H1 (cell line): ENCODE measurements around the gene BEST2. TPM values are rescaled to one million over a fixed set of nuclear protein-coding genes. Genes with fewer than 3 reads are reported as not detected.
"Not testable (repeated sequence)": the region's sequence is repeated elsewhere in the genome, so short reads cannot be mapped to it uniquely, and the experiment has no call there.

Source experiments
- CTCF ChIA-PET: fragments of 300-600 bp; sonication (Branson Sonifier 250); formaldehyde crosslinking; loops from one replicate; lab custom pipeline; 2021; ENCODE audit not compliant: partially characterized antibody; lab: Charles Lee
- POLR2A ChIA-PET: fragments of 300-600 bp; sonication (Branson Sonifier 250); formaldehyde crosslinking; loops from one replicate; lab custom pipeline; 2021; ENCODE audit warnings: inconsistent platforms; ENCODE audit not compliant: partially characterized antibody; lab: Charles Lee
- DNase-seq, 2 experiments: peaks; one replicate each; pipeline versions ENCODE4 v3.0.0 to v3.0.0-alpha.2; 2010 to 2022; ENCODE audit warnings: low spot score in 2 of 2, low read depth in 1 of 2, mixed read lengths in 1 of 2
- FAIRE-seq: peaks from 2 replicates; lab custom pipeline; 2011; peaks lifted over from hg19 to GRCh38; lab: Jason Lieb, UNC
- H2AFZ ChIP-seq: 2 replicates; pipeline ENCODE4 v1.8.1; 2012; ENCODE audit warnings: low read length, inconsistent platforms
- H2AK5ac ChIP-seq: 2 replicates; pipeline ENCODE4 v1.6.1; 2013; ENCODE audit warnings: low read depth, low read length
- H2BK120ac ChIP-seq: replicated peaks from 2 replicates; pipeline ENCODE3; 2013; ENCODE audit warnings: low read depth, low read length, inconsistent platforms
- H2BK12ac ChIP-seq: 2 replicates; pipeline ENCODE4 v1.6.1; 2013; ENCODE audit warnings: low read depth, low read length
- H2BK15ac ChIP-seq: 2 replicates; pipeline ENCODE4 v1.6.1; 2013; ENCODE audit warnings: low read length
- H2BK20ac ChIP-seq: 2 replicates; pipeline ENCODE4 v1.6.1; 2013; ENCODE audit warnings: low read length
- H2BK5ac ChIP-seq: 2 replicates; pipeline ENCODE4 v1.6.1; 2013; ENCODE audit warnings: low read depth, low read length
- H3K14ac ChIP-seq: 2 replicates; pipeline ENCODE4 v1.6.1; 2013; ENCODE audit warnings: inconsistent platforms; ENCODE audit not compliant: insufficient read length
- H3K18ac ChIP-seq: 2 replicates; pipeline ENCODE4 v1.6.1; 2013; ENCODE audit warnings: low read length; ENCODE audit errors: extremely low read depth
- H3K23ac ChIP-seq: 2 replicates; pipeline ENCODE4 v1.6.1; 2013; ENCODE audit warnings: inconsistent platforms; ENCODE audit not compliant: insufficient read length
- H3K23me2 ChIP-seq: 2 replicates; pipeline ENCODE4 v1.6.1; 2013; ENCODE audit warnings: low read depth, low read length
- H3K27ac ChIP-seq: 2 replicates; pipeline ENCODE4 v1.6.1; 2011; ENCODE audit warnings: low read depth, low read length, inconsistent platforms
- H3K27me3 ChIP-seq, 4 experiments: replicated peaks in 1 of 4; 1 replicate in 1 of 4; 2 replicates in 3 of 4; pipeline versions ENCODE4 v1.6.1 to v1.8.1; 2011 to 2013; ENCODE audit warnings: low read length in 3 of 4, mild to moderate bottlenecking in 3 of 4, inconsistent platforms in 2 of 4, mixed read lengths in 2 of 4, moderate library complexity in 1 of 4; ENCODE audit not compliant: control insufficient read depth in 3 of 4, insufficient read depth in 3 of 4; ENCODE audit errors: extremely low read depth in 1 of 4
- H3K36me3 ChIP-seq, 4 experiments: 2 replicates each; pipeline versions ENCODE4 v1.6.1 to v1.8.1; 2011 to 2013; ENCODE audit warnings: mild to moderate bottlenecking in 4 of 4, low read length in 3 of 4, moderate library complexity in 2 of 4, control low read depth in 1 of 4, inconsistent platforms in 1 of 4; ENCODE audit not compliant: insufficient read depth in 4 of 4, control insufficient read depth in 2 of 4
- H3K4ac ChIP-seq: replicated peaks from 2 replicates; pipeline ENCODE3; 2013; ENCODE audit warnings: low read length, low read depth, mixed read lengths, inconsistent platforms; ENCODE audit not compliant: insufficient read length
- H3K4me1 ChIP-seq, 4 experiments: replicated peaks in 1 of 4; 1 replicate in 1 of 4; 2 replicates in 3 of 4; pipeline versions ENCODE4 v1.6.1 to v1.8.1; 2011 to 2013; ENCODE audit warnings: low read length in 3 of 4, inconsistent platforms in 2 of 4, mixed read lengths in 1 of 4; ENCODE audit not compliant: insufficient read depth in 4 of 4, control insufficient read depth in 3 of 4
- H3K4me2 ChIP-seq, 2 experiments: 2 replicates each; pipeline versions ENCODE4 v1.6.1 to v1.8.1; 2011 to 2013; ENCODE audit warnings: low read depth in 2 of 2, low read length in 2 of 2, control low read depth in 1 of 2, inconsistent platforms in 1 of 2, mild to moderate bottlenecking in 1 of 2; ENCODE audit not compliant: insufficient read depth in 1 of 2
- H3K4me3 ChIP-seq, 4 experiments: fragments of 200-600, 300-600 bp in 1 of 4; sonication (generic), shearing (Covaris generic), sonication (Bioruptor Twin) in 1 of 4; 2 replicates each; pipeline versions ENCODE4 v1.5.1 to v1.8.1; 2011 to 2016; ENCODE audit warnings: low read length in 4 of 4, low read depth in 3 of 4, control low read depth in 2 of 4, inconsistent platforms in 2 of 4, mild to moderate bottlenecking in 2 of 4, mixed read lengths in 1 of 4, moderate library complexity in 1 of 4; ENCODE audit not compliant: insufficient read depth in 2 of 4; ENCODE audit errors: extremely low read depth in 1 of 4
- H3K56ac ChIP-seq: replicated peaks from 2 replicates; pipeline ENCODE3; 2013; ENCODE audit warnings: low read depth, mild to moderate bottlenecking, mixed read lengths, low read length, inconsistent platforms; ENCODE audit not compliant: insufficient read length
- H3K79me1 ChIP-seq: 2 replicates; pipeline ENCODE4 v1.6.1; 2013; ENCODE audit warnings: low read depth, low read length, control low read depth
- H3K79me2 ChIP-seq, 2 experiments: 2 replicates each; pipeline versions ENCODE4 v1.6.1 to v1.8.1; 2012 to 2013; ENCODE audit warnings: low read length in 2 of 2, mild to moderate bottlenecking in 2 of 2, inconsistent platforms in 1 of 2; ENCODE audit not compliant: insufficient read depth in 2 of 2, control insufficient read depth in 1 of 2
- H3K9ac ChIP-seq, 4 experiments: replicated peaks in 1 of 4; 1 replicate in 1 of 4; 2 replicates in 3 of 4; pipeline versions ENCODE4 v1.6.1 to v1.8.1; 2011 to 2013; ENCODE audit warnings: low read depth in 3 of 4, low read length in 3 of 4, control low read depth in 2 of 4, mild to moderate bottlenecking in 2 of 4, moderate library complexity in 2 of 4, inconsistent platforms in 1 of 4; ENCODE audit errors: extremely low read depth in 1 of 4
- H3K9me3 ChIP-seq, 2 experiments: 2 replicates each; pipeline versions ENCODE4 v1.6.1 to v1.8.1; 2012 to 2013; ENCODE audit warnings: mild to moderate bottlenecking in 2 of 2, moderate library complexity in 2 of 2, control low read depth in 1 of 2, inconsistent platforms in 1 of 2, low read depth in 1 of 2, low read length in 1 of 2, mixed read lengths in 1 of 2; ENCODE audit not compliant: insufficient read depth in 2 of 2
- H4K20me1 ChIP-seq, 2 experiments: replicated peaks in 1 of 2; 2 replicates each; pipeline versions ENCODE3 to v1.8.1; 2011 to 2013; ENCODE audit warnings: inconsistent platforms in 2 of 2, low read length in 2 of 2, mild to moderate bottlenecking in 1 of 2; ENCODE audit not compliant: insufficient read depth in 2 of 2, control insufficient read depth in 1 of 2
- H4K5ac ChIP-seq: 2 replicates; pipeline ENCODE4 v1.6.1; 2013; ENCODE audit warnings: low read length, low read depth, mixed read lengths, inconsistent platforms; ENCODE audit not compliant: insufficient read length
- H4K8ac ChIP-seq: 2 replicates; pipeline ENCODE4 v1.8.0; 2013; ENCODE audit warnings: mild to moderate bottlenecking, moderate library complexity, low read length, inconsistent platforms; ENCODE audit not compliant: insufficient read depth; ENCODE audit errors: extremely low read depth
- H4K91ac ChIP-seq: replicated peaks from 2 replicates; pipeline ENCODE3; 2013; ENCODE audit warnings: low read length, mixed read lengths, inconsistent platforms; ENCODE audit not compliant: insufficient read length
- WGBS, 2 experiments: shearing (Covaris generic) in 1 of 2; methylation state at CpG; one replicate each; pipeline versions ENCODE4 v1.1.6 to v1.1.7; 2013 to 2015; ENCODE audit warnings: low lambda C conversion rate in 2 of 2, mixed read lengths in 2 of 2, inconsistent platforms in 1 of 2, low coverage in 1 of 2, missing lambda C conversion rate in 1 of 2; ENCODE audit not compliant: insufficient replicate concordance in 2 of 2, insufficient coverage in 1 of 2, insufficient read length in 1 of 2; ENCODE audit errors: extremely low coverage in 1 of 2, missing lambda C conversion rate in 1 of 2; 5-methylcytosine and 5-hydroxymethylcytosine counted together
- polyA plus RNA-seq, 7 experiments: library from polyadenylated mRNA; depleted of rRNA in 3 of 7; stranded (reverse) in 5 of 7; unstranded in 2 of 7; fragments of >200 nt in 5 of 7; fragments of 200-250 nt in 2 of 7; gene quantifications; 1 replicate in 5 of 7; 2 replicates in 1 of 7; 4 replicates in 1 of 7; pipeline versions ENCODE4 v1.2.1 to v1.2.3, GENCODE V29; 2011 to 2013; ENCODE audit warnings: missing spikeins in 2 of 7, mixed read lengths in 2 of 7
- total RNA-seq: library from RNA; stranded (reverse); fragmentation: NEBNext Ultra II Directional; extraction: Animal tissue kit (Norgen Biotek cat#: 25700); gene quantifications from 2 replicates; pipeline ENCODE4 v1.2.1, GENCODE V29; 2021

The BEST2 gene
- total and polyA plus RNA-seq, 2 of the 8 experiments (the other 6 are each of a cell fraction or from before 2014, with no cell fraction given) = 4.6 to 7.3 TPM

- H3K4me2 ChIP-seq, H2AFZ ChIP-seq, H2AK5ac ChIP-seq, H3K4me3 ChIP-seq, H3K23me2 ChIP-seq, H3K9ac ChIP-seq, H3K27ac ChIP-seq, H3K79me2 ChIP-seq, H3K14ac ChIP-seq, H2BK12ac ChIP-seq, H3K79me1 ChIP-seq, H3K9me3 ChIP-seq, H2BK15ac ChIP-seq, H3K56ac ChIP-seq, H2BK5ac ChIP-seq, H2BK120ac ChIP-seq, H3K4ac ChIP-seq, FAIRE-seq, H3K27me3 ChIP-seq, H3K18ac ChIP-seq, H3K23ac ChIP-seq, H4K5ac ChIP-seq, H2BK20ac ChIP-seq, H4K91ac ChIP-seq, H3K4me1 ChIP-seq, H4K8ac ChIP-seq: not testable (repeated sequence)
- 62% methylated on average over 10 of the region's 14 CpGs; no CpG with 5 or more reads in 1 of the 2 experiments for WGBS, 2 experiments
- Histone ChIP-seq H3K36me3 (peaks cover 39 to 70% (median 57%) of the 10 kb centered on the region in 4 experiments), H4K20me1 (peaks cover 9 to 23% of the 10 kb centered on the region in 2 experiments)
- ChIA-PET CTCF (interaction anchor here (0.6 to 13.0 kb wide), 4 partner anchors 48 to 324 kb away, joined by 3 to 81 read pairs (median 4); no protein-coding TSS in a partner anchor), POLR2A (interaction anchor here (1.0 to 12.9 kb wide), 7 partner anchors 9 to 43 kb away, joined by 3 to 258 read pairs (median 8); partner anchors contain the start of genes GET3, TNPO2 and TRIR)
- DNase-seq = peak in 1 of 2 experiments; percentile 66
Observed at GRCh38 chr19:12712077-12712476, 39.5 kb upstream of the BEST2 start.

GRCh38 chr19:12713304-12713703 lies 38.3 kb upstream of the BEST2 start:
- H3K9ac ChIP-seq, H3K4me3 ChIP-seq, H3K23me2 ChIP-seq, H3K56ac ChIP-seq, H3K4me1 ChIP-seq, H3K23ac ChIP-seq, H2BK5ac ChIP-seq, H3K9me3 ChIP-seq, H2AK5ac ChIP-seq, H2BK20ac ChIP-seq, H2AFZ ChIP-seq, H3K79me1 ChIP-seq, DNase-seq, H3K4me2 ChIP-seq, H3K14ac ChIP-seq, FAIRE-seq, H4K5ac ChIP-seq, H2BK15ac ChIP-seq, H3K27me3 ChIP-seq, H4K8ac ChIP-seq, H4K91ac ChIP-seq, H3K27ac ChIP-seq, H3K4ac ChIP-seq, H2BK12ac ChIP-seq, H3K18ac ChIP-seq, H2BK120ac ChIP-seq: not testable (repeated sequence)
- peaks cover 40 to 71% (median 56%) of the 10 kb centered on the region in 4 experiments for H3K36me3 ChIP-seq
- peaks cover 0 to 19% of the 10 kb centered on the region in 2 experiments; a peak in 2 of 4 replicates for H3K79me2 ChIP-seq
- ChIA-PET CTCF (interaction anchor here (0.8 to 13.0 kb wide), 10 partner anchors 15 to 105 kb away, joined by 3 to 81 read pairs (median 4); no protein-coding TSS in a partner anchor), POLR2A (interaction anchor here (0.6 to 12.9 kb wide), 7 partner anchors 9 to 51 kb away, joined by 3 to 258 read pairs (median 7); partner anchors contain the start of genes GET3 and TRIR)
- peaks cover 9 to 23% of the 10 kb centered on the region in 2 experiments for H4K20me1 ChIP-seq
- 94% methylated on average over 9 of the region's 9 CpGs; no CpG with 5 or more reads in 1 of the 2 experiments for WGBS, 2 experiments
